Nephron (organoid): ENCODE results near the gene RGR.

ENCODE experiments used
- H3K27ac Mint-ChIP-seq, 3 experiments: 2 replicates each; pipeline ENCODE4 v1.8.0; 2020; ENCODE audit warnings: mixed read lengths in 3 of 3, mild to moderate bottlenecking in 2 of 3, moderate library complexity in 1 of 3
- H3K27me3 Mint-ChIP-seq: 2 replicates; pipeline ENCODE4 v1.8.0; 2021; ENCODE audit warnings: low read depth, mild to moderate bottlenecking, moderate library complexity, mixed read lengths
- H3K36me3 Mint-ChIP-seq: 2 replicates; pipeline ENCODE4 v1.8.0; 2020; ENCODE audit warnings: low read depth, mixed read lengths
- H3K4me1 Mint-ChIP-seq: 2 replicates; pipeline ENCODE4 v1.8.0; 2020; ENCODE audit warnings: mixed read lengths
- H3K4me3 Mint-ChIP-seq, 3 experiments: 2 replicates each; pipeline ENCODE4 v1.8.0; 2020; ENCODE audit warnings: mild to moderate bottlenecking in 3 of 3, mixed read lengths in 3 of 3, moderate library complexity in 2 of 3
- H3K9me3 Mint-ChIP-seq: 2 replicates; pipeline ENCODE4 v1.8.0; 2020; ENCODE audit warnings: mixed read lengths
- TF ChIP-seq, protein P1 (sequence below), 3 experiments: fragments of 200-600 bp; sonication (generic); IDR thresholded peaks; one replicate each; pipeline ENCODE4 v1.5.0; 2021; ENCODE audit warnings: antibody characterized with exemption in 3 of 3; ENCODE audit not compliant: unreplicated experiment in 3 of 3

The RGR gene

DNA sequence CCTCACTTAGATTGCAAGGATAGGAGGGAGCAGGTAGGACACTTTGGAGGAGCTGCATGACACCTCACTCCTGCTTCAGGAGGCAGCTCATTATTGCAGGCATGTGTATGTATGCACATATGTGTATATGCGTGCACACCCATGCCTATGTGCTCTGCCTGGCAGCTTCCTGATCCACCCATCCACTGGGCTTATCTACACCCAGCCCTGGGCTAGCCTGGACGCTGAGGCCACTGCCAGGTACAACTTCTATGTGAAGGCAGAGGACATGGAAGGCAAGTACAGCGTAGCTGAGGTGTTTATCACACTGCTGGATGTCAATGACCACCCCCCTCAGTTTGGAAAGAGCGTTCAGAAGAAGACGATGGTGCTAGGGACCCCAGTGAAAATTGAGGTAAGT lies 32.8 kb upstream of the RGR start:
- H3K4me1 Mint-ChIP-seq = no peaks in the 10 kb centered on the region
- no peak overlapping the region for H3K27ac Mint-ChIP-seq
- TF ChIP-seq, protein P1, sequence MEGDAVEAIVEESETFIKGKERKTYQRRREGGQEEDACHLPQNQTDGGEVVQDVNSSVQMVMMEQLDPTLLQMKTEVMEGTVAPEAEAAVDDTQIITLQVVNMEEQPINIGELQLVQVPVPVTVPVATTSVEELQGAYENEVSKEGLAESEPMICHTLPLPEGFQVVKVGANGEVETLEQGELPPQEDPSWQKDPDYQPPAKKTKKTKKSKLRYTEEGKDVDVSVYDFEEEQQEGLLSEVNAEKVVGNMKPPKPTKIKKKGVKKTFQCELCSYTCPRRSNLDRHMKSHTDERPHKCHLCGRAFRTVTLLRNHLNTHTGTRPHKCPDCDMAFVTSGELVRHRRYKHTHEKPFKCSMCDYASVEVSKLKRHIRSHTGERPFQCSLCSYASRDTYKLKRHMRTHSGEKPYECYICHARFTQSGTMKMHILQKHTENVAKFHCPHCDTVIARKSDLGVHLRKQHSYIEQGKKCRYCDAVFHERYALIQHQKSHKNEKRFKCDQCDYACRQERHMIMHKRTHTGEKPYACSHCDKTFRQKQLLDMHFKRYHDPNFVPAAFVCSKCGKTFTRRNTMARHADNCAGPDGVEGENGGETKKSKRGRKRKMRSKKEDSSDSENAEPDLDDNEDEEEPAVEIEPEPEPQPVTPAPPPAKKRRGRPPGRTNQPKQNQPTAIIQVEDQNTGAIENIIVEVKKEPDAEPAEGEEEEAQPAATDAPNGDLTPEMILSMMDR (IDR thresholded peaks at IDR 0.05; ENCODE audit: unreplicated experiment in 3 of 3) = no peak
- no peak overlapping the region for H3K4me3 Mint-ChIP-seq
- peaks cover 28% of the 10 kb centered on the region for H3K27me3 Mint-ChIP-seq
- H3K9me3 Mint-ChIP-seq = no peaks in the 10 kb centered on the region
- H3K36me3 Mint-ChIP-seq = no peaks in the 10 kb centered on the region

DNA sequence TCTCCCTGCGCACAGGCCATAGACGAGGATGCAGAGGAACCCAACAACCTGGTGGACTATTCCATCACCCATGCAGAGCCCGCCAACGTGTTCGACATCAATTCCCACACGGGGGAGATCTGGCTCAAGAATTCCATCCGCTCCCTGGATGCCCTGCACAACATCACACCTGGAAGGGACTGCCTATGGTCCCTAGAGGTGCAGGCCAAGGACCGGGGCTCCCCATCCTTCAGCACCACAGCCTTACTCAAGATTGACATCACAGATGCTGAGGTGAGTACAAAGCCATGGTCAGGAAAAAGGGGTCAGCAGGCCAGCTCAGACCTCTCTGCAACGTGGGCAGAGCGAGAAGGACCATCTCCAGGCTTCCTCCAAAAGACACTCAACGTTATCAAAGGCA lies 31.8 kb upstream of the RGR start:
- Mint-ChIP-seq H3K27ac (no peak overlapping the region), H3K4me1 (no peaks in the 10 kb centered on the region), H3K27me3 (peaks cover 28% of the 10 kb centered on the region)

DNA sequence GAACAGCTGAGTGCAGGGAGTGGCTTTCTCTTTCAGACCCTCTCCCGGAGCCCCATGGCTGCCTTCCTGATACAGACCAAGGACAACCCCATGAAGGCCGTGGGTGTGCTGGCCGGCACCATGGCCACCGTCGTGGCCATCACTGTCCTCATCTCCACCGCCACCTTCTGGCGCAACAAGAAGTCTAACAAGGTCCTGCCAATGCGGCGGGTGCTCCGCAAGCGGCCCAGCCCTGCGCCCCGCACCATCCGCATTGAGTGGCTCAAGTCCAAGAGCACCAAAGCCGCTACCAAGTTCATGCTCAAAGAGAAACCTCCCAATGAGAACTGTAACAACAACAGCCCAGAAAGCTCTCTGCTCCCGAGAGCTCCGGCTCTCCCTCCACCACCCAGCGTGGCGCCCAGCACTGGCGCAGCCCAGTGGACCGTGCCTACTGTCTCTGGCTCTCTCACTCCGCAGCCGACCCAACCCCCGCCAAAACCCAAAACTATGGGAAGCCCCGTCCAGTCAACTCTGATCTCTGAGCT lies 30.7 kb upstream of the RGR start:
- Mint-ChIP-seq H3K4me3 (no peak overlapping the region), H3K9me3 (no peaks in the 10 kb centered on the region), H3K27me3 (peaks cover 19% of the 10 kb centered on the region), H3K4me1 (no peaks in the 10 kb centered on the region), H3K27ac (no peak overlapping the region), H3K36me3 (no peaks in the 10 kb centered on the region)
- TF ChIP-seq, protein P1 (IDR thresholded peaks at IDR 0.05; ENCODE audit: unreplicated experiment in 3 of 3) = no peak

More for the DNA sequence above, 31.8 kb upstream of the RGR start:
- TF ChIP-seq, protein P1 (IDR thresholded peaks at IDR 0.05; ENCODE audit: unreplicated experiment in 3 of 3) = no peak
- no peaks in the 10 kb centered on the region for H3K9me3 Mint-ChIP-seq
- no peaks in the 10 kb centered on the region for H3K36me3 Mint-ChIP-seq
- H3K4me3 Mint-ChIP-seq = no peak overlapping the region

DNA sequence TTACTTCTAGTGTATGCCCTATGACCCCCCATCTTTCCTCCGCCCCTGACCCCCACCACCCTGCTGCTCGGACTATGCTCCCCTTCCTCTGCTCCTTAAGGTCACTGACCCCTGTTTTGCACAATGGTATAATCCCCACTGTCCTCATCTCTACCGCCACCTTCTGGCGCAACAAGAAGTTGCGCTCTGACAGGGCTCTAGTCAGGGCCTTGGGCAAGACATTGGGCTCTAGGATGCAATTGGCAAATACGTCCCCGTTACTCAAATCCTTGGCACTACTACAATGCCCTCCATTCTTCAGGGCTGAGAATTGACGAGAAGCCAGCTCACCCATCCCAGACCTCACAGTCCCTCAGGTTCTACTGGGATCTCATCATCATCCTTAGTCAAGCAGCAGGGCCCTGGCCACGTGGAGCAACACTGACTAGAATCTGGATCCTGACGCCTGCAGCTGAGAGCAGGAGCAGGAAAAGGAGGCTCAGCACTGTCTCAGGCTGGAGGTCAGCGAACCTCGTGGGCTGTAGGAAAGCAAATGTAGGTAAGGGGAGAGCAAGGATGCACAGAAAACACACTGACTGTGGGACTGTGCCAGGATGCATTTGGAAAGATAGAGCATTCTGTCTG lies 30.1 kb upstream of the RGR start:
- TF ChIP-seq, protein P1 (IDR thresholded peaks at IDR 0.05; ENCODE audit: unreplicated experiment in 3 of 3) = peak in 1 of 3 experiments; percentile 19
- H3K4me1 Mint-ChIP-seq = no peaks in the 10 kb centered on the region
- peaks cover 22% of the 10 kb centered on the region for H3K27me3 Mint-ChIP-seq
- H3K27ac Mint-ChIP-seq = no peak overlapping the region
- H3K4me3 Mint-ChIP-seq = no peak overlapping the region
- no peaks in the 10 kb centered on the region for H3K36me3 Mint-ChIP-seq
- no peaks in the 10 kb centered on the region for H3K9me3 Mint-ChIP-seq

DNA sequence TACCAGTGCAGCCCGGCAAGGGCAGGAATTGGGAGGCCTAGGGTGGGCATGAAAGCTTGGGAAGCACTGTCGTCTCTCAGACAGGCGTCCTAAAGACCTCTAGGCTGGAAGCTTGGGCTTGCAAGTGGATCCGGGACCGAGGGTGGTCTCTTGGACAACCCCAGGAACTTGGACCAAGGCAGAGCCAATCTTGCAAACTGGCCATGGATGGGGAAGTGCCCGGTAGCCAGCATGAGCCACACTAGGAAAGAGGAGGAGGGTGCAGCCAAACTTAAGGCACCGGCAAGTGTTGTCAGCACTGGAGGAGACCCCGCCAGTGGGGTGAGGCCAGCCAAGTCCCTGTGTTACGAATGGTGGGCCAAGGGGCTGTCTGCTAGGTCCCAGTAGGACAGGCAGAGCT lies 28.0 kb upstream of the RGR start:
- Mint-ChIP-seq H3K36me3 (no peaks in the 10 kb centered on the region), H3K27me3 (peaks cover 16% of the 10 kb centered on the region), H3K4me1 (no peaks in the 10 kb centered on the region), H3K27ac (no peak overlapping the region), H3K9me3 (no peaks in the 10 kb centered on the region), H3K4me3 (no peak overlapping the region)
- TF ChIP-seq, protein P1 (IDR thresholded peaks at IDR 0.05; ENCODE audit: unreplicated experiment in 3 of 3) = no peak

DNA sequence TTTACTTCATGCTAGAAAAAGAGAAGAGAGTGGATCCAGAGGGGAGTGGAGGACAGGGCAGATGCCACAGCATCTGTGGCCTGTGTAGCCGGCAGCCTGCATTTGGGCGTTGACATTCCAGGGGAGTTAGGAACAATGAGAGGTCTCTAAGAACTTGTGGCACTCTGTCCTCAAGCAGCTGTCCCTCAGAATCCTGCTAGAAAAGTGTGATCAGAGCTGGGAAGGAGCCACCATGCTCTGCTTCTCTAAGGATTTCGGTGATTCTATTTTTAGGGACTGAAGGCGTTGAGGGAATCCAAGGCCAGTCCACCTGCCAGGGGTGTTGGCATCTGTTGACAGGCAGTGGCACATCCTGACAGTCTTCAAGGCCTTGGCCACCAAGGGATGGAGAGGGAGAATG lies 27.1 kb upstream of the RGR start:
- Mint-ChIP-seq H3K27ac (no peak overlapping the region), H3K4me1 (no peaks in the 10 kb centered on the region), H3K9me3 (no peaks in the 10 kb centered on the region), H3K27me3 (peaks cover 17% of the 10 kb centered on the region), H3K4me3 (no peak overlapping the region), H3K36me3 (no peaks in the 10 kb centered on the region)
- TF ChIP-seq, protein P1 (IDR thresholded peaks at IDR 0.05; ENCODE audit: unreplicated experiment in 3 of 3) = no peak
